HepG2 (cell line): Measurements from ENCODE around the gene CLDN9.

Source experiments
- CHD2 ChIP-seq: IDR thresholded peaks from 2 replicates; pipeline ENCODE4 v1.6.1; 2011; ENCODE audit warnings: low read depth, low read length, improper control_type of control experiment
- YY1 ChIP-seq: IDR thresholded peaks from 2 replicates; pipeline ENCODE4 v1.6.1; 2011; ENCODE audit warnings: low read length, low read depth, moderate library complexity, mild to moderate bottlenecking; ENCODE audit not compliant: insufficient read depth, insufficient replicate concordance
- TF ChIP-seq, protein P1 (sequence below): sonication (generic); formaldehyde crosslinking; IDR thresholded peaks from 2 replicates; pipeline ENCODE4 v1.4.0; 2020; ENCODE audit warnings: missing genetic modification reagents
- TF ChIP-seq, protein P2 (sequence below): IDR thresholded peaks from 2 replicates; pipeline ENCODE4 v1.6.1; 2016

DNA sequence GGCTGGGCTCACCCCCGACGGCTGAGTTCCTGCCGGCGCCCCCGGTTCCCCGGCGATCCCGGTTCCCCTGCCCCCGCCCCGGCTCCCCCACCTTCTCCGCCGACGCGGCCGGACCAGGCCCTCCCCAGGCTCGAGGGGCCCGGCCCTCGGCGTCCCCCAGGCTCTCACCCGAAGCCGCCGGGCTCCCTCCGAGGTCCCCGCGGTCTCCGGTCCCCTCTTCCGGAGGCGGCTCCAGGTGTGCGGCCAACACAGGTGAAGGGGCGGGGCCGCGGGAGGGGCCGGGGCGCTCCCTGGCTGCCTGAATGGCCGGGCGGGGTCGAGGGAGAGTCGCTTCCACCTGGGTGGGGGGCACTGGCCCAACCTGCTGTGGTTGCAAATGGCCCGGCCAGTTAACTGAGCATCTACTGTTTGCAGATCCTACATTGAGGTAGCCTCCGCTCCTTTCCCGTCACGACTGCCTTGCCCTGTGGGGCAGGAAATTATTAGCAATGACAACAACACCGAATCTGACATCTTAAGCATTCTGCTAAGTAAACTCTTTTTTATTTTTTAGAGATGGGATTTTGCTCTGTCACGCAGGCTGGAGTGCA lies 24.1 kb downstream of the CLDN9 start, which contains the start of gene BICDL2:
- TF ChIP-seq CHD2 (no peak), YY1 (no peak)
- TF ChIP-seq, protein P1, sequence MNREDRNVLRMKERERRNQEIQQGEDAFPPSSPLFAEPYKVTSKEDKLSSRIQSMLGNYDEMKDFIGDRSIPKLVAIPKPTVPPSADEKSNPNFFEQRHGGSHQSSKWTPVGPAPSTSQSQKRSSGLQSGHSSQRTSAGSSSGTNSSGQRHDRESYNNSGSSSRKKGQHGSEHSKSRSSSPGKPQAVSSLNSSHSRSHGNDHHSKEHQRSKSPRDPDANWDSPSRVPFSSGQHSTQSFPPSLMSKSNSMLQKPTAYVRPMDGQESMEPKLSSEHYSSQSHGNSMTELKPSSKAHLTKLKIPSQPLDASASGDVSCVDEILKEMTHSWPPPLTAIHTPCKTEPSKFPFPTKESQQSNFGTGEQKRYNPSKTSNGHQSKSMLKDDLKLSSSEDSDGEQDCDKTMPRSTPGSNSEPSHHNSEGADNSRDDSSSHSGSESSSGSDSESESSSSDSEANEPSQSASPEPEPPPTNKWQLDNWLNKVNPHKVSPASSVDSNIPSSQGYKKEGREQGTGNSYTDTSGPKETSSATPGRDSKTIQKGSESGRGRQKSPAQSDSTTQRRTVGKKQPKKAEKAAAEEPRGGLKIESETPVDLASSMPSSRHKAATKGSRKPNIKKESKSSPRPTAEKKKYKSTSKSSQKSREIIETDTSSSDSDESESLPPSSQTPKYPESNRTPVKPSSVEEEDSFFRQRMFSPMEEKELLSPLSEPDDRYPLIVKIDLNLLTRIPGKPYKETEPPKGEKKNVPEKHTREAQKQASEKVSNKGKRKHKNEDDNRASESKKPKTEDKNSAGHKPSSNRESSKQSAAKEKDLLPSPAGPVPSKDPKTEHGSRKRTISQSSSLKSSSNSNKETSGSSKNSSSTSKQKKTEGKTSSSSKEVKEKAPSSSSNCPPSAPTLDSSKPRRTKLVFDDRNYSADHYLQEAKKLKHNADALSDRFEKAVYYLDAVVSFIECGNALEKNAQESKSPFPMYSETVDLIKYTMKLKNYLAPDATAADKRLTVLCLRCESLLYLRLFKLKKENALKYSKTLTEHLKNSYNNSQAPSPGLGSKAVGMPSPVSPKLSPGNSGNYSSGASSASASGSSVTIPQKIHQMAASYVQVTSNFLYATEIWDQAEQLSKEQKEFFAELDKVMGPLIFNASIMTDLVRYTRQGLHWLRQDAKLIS = no peak
- TF ChIP-seq, protein P2, sequence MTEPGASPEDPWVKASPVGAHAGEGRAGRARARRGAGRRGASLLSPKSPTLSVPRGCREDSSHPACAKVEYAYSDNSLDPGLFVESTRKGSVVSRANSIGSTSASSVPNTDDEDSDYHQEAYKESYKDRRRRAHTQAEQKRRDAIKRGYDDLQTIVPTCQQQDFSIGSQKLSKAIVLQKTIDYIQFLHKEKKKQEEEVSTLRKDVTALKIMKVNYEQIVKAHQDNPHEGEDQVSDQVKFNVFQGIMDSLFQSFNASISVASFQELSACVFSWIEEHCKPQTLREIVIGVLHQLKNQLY (CRISPR knock-in tag) = no peak
